Measurements from ENCODE around the gene LILRB3.
"Not testable (repeated sequence)": the region's sequence is repeated elsewhere in the genome, so short reads cannot be mapped to it uniquely, and the experiment has no call there.

Gene LILRB3

GRCh38 chr19:54209058-54209810 lies 13.6 kb downstream of the LILRB3 start:
- DNase-seq (ENCODE audit: low spot score) = no peak
- in situ Hi-C loops (cut with MboI; ENCODE audit: low sequenced_read_pairs, unreplicated experiment) = no loop called here
- no peak for TF ChIP-seq CTCF (IDR thresholded peaks at IDR 0.05; ENCODE audit: borderline replicate concordance, control extremely low read depth, extremely low read depth, insufficient read depth, missing control alignments)

- in situ Hi-C loops (cut with MboI; ENCODE audit: low sequenced_read_pairs, unreplicated experiment) = no loop called here
- no peak for DNase-seq (ENCODE audit: low spot score)
- TF ChIP-seq CTCF (IDR thresholded peaks at IDR 0.05; ENCODE audit: borderline replicate concordance, control extremely low read depth, extremely low read depth, insufficient read depth, missing control alignments) = no peak
Measured at GRCh38 chr19:54208784-54209057, 14.1 kb downstream of the LILRB3 start.

- DNase-seq (ENCODE audit: low spot score) = peak; percentile 76
- in situ Hi-C loops (cut with MboI; ENCODE audit: low sequenced_read_pairs, unreplicated experiment) = no loop called here
- no peak for TF ChIP-seq CTCF (IDR thresholded peaks at IDR 0.05; ENCODE audit: borderline replicate concordance, control extremely low read depth, extremely low read depth, insufficient read depth, missing control alignments)
Measured at GRCh38 chr19:54207983-54208783, 14.6 kb downstream of the LILRB3 start.

GRCh38 chr19:54207676-54207982 lies 15.2 kb downstream of the LILRB3 start:
- DNase-seq (ENCODE audit: low spot score) = no peak
- in situ Hi-C loops (cut with MboI; ENCODE audit: low sequenced_read_pairs, unreplicated experiment) = no loop called here
- no peak for TF ChIP-seq CTCF (IDR thresholded peaks at IDR 0.05; ENCODE audit: borderline replicate concordance, control extremely low read depth, extremely low read depth, insufficient read depth, missing control alignments)

- in situ Hi-C loops (cut with MboI; ENCODE audit: low sequenced_read_pairs, unreplicated experiment); DNase-seq (ENCODE audit: low spot score): not testable (repeated sequence)
Measured at GRCh38 chr19:54207193-54207592, 15.6 kb downstream of the LILRB3 start.

GRCh38 chr19:54206831-54207177 lies 16.0 kb downstream of the LILRB3 start:
- no peak for TF ChIP-seq CTCF (IDR thresholded peaks at IDR 0.05; ENCODE audit: borderline replicate concordance, control extremely low read depth, extremely low read depth, insufficient read depth, missing control alignments)
- in situ Hi-C loops (cut with MboI; ENCODE audit: low sequenced_read_pairs, unreplicated experiment) = no loop called here
- no peak for DNase-seq (ENCODE audit: low spot score)

GRCh38 chr19:54206030-54206830 lies 16.6 kb downstream of the LILRB3 start:
- no peak for DNase-seq (ENCODE audit: low spot score)
- in situ Hi-C loops (cut with MboI; ENCODE audit: low sequenced_read_pairs, unreplicated experiment) = no loop called here

More at GRCh38 chr19:54206030-54206830, 16.6 kb downstream of the LILRB3 start:
- no peak for TF ChIP-seq CTCF (IDR thresholded peaks at IDR 0.05; ENCODE audit: borderline replicate concordance, control extremely low read depth, extremely low read depth, insufficient read depth, missing control alignments)

Data from GM13976 (cell line).